WTC11 (cell line): ENCODE measurements around the gene UBE2S.

Experiments
- CBFB ChIP-seq: sonication (generic); formaldehyde crosslinking; IDR thresholded peaks from 2 replicates; pipeline ENCODE4 v1.8.1; 2022; ENCODE audit warnings: mild to moderate bottlenecking, low read depth, missing genetic modification reagents
- FOXK1 ChIP-seq: sonication (generic); formaldehyde crosslinking; IDR thresholded peaks from 2 replicates; pipeline ENCODE4 v1.8.0; 2022; ENCODE audit warnings: mild to moderate bottlenecking, moderate library complexity, missing genetic modification reagents
- TEAD4 ChIP-seq: sonication (generic); formaldehyde crosslinking; IDR thresholded peaks from 2 replicates; pipeline ENCODE4 v1.8.0; 2022; ENCODE audit warnings: mild to moderate bottlenecking, missing genetic modification reagents
- ZNF138 ChIP-seq: sonication (generic); formaldehyde crosslinking; conservative IDR thresholded peaks from 2 replicates; pipeline ENCODE4 v1.8.1; 2022; ENCODE audit warnings: mild to moderate bottlenecking, moderate library complexity, missing genetic modification reagents
- ZNF416 ChIP-seq: fragments of 250-450 bp; sonication (Bioruptor Pico); IDR thresholded peaks from 2 replicates; pipeline ENCODE4 v1.9.0; 2021; ENCODE audit warnings: mild to moderate bottlenecking, inconsistent platforms
- TF ChIP-seq, protein P1 (sequence below): sonication (generic); formaldehyde crosslinking; IDR thresholded peaks from 2 replicates; pipeline ENCODE4 v1.8.1; 2022; ENCODE audit warnings: low read depth, missing genetic modification reagents, borderline replicate concordance
- TF ChIP-seq, protein P2 (sequence below): fragments of 200-600 bp; IDR thresholded peaks from 2 replicates; pipeline ENCODE4 v1.8.0; 2022; ENCODE audit warnings: antibody characterized with exemption
- TF ChIP-seq, protein P3 (sequence below): sonication (generic); formaldehyde crosslinking; IDR thresholded peaks from 2 replicates; pipeline ENCODE4 v1.8.1; 2023; ENCODE audit warnings: mild to moderate bottlenecking, missing genetic modification reagents
- TF ChIP-seq, protein P4 (sequence below): sonication (generic); formaldehyde crosslinking; IDR thresholded peaks from 2 replicates; pipeline ENCODE4 v1.8.0; 2022; ENCODE audit warnings: mild to moderate bottlenecking, missing genetic modification reagents
- TF ChIP-seq, protein P5 (sequence below): sonication (generic); formaldehyde crosslinking; IDR thresholded peaks from 2 replicates; pipeline ENCODE4 v1.8.1; 2023; ENCODE audit warnings: mild to moderate bottlenecking, missing genetic modification reagents, moderate library complexity

DNA sequence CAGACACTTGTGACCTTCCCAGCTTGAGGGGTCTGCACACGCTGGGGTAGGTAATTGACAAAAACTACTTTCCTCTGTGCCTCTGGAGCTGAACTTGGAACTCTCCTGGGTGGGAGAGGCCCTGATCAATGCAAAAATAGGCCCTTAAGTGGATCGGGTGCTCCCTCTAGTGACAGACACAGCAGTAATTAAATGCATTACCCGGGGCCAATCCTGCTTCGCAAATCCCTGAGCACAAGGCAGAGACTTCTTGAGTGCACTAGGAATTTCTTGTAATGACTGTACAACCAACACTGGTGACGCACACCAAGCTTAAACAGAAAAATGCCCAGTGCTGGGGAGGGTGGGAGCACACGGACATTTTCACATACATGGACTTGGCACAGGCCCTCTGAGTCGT is 10.6 kb upstream of the UBE2S start:
- TF ChIP-seq, protein P1, sequence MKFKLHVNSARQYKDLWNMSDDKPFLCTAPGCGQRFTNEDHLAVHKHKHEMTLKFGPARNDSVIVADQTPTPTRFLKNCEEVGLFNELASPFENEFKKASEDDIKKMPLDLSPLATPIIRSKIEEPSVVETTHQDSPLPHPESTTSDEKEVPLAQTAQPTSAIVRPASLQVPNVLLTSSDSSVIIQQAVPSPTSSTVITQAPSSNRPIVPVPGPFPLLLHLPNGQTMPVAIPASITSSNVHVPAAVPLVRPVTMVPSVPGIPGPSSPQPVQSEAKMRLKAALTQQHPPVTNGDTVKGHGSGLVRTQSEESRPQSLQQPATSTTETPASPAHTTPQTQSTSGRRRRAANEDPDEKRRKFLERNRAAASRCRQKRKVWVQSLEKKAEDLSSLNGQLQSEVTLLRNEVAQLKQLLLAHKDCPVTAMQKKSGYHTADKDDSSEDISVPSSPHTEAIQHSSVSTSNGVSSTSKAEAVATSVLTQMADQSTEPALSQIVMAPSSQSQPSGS (CRISPR knock-in tag): no peak
- TF ChIP-seq, protein P2, sequence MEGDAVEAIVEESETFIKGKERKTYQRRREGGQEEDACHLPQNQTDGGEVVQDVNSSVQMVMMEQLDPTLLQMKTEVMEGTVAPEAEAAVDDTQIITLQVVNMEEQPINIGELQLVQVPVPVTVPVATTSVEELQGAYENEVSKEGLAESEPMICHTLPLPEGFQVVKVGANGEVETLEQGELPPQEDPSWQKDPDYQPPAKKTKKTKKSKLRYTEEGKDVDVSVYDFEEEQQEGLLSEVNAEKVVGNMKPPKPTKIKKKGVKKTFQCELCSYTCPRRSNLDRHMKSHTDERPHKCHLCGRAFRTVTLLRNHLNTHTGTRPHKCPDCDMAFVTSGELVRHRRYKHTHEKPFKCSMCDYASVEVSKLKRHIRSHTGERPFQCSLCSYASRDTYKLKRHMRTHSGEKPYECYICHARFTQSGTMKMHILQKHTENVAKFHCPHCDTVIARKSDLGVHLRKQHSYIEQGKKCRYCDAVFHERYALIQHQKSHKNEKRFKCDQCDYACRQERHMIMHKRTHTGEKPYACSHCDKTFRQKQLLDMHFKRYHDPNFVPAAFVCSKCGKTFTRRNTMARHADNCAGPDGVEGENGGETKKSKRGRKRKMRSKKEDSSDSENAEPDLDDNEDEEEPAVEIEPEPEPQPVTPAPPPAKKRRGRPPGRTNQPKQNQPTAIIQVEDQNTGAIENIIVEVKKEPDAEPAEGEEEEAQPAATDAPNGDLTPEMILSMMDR: peak; percentile 40
- TF ChIP-seq, protein P3, sequence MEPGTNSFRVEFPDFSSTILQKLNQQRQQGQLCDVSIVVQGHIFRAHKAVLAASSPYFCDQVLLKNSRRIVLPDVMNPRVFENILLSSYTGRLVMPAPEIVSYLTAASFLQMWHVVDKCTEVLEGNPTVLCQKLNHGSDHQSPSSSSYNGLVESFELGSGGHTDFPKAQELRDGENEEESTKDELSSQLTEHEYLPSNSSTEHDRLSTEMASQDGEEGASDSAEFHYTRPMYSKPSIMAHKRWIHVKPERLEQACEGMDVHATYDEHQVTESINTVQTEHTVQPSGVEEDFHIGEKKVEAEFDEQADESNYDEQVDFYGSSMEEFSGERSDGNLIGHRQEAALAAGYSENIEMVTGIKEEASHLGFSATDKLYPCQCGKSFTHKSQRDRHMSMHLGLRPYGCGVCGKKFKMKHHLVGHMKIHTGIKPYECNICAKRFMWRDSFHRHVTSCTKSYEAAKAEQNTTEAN (CRISPR knock-in tag): no peak
- TF ChIP-seq, protein P4, sequence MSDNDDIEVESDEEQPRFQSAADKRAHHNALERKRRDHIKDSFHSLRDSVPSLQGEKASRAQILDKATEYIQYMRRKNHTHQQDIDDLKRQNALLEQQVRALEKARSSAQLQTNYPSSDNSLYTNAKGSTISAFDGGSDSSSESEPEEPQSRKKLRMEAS (CRISPR knock-in tag): no peak
- no peak for TF ChIP-seq TEAD4 (CRISPR knock-in tag)
- TF ChIP-seq, protein P5, sequence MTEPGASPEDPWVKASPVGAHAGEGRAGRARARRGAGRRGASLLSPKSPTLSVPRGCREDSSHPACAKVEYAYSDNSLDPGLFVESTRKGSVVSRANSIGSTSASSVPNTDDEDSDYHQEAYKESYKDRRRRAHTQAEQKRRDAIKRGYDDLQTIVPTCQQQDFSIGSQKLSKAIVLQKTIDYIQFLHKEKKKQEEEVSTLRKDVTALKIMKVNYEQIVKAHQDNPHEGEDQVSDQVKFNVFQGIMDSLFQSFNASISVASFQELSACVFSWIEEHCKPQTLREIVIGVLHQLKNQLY (CRISPR knock-in tag): no peak
- no peak for TF ChIP-seq ZNF138
- TF ChIP-seq CBFB (CRISPR knock-in tag): no peak
- TF ChIP-seq FOXK1 (CRISPR knock-in tag): no peak
- no peak for TF ChIP-seq ZNF416 (CRISPR knock-in tag)
